Osteocyte (in vitro differentiated cells): ENCODE data around the gene DENND2A. TPM values are rescaled to one million over a fixed set of nuclear protein-coding genes. Genes with fewer than 3 reads are reported as not detected.

Experiments used
- DNase-seq: peaks from one replicate; pipeline ENCODE4 v3.0.0; 2021; ENCODE audit warnings: mixed read lengths; ENCODE audit not compliant: unreplicated experiment; ENCODE audit errors: extremely low spot score
- H3K27ac Mint-ChIP-seq: one replicate; pipeline ENCODE4 v1.8.0; 2021; ENCODE audit warnings: mild to moderate bottlenecking, mixed read lengths; ENCODE audit not compliant: unreplicated experiment
- H3K27me3 Mint-ChIP-seq: one replicate; pipeline ENCODE4 v1.8.0; 2021; ENCODE audit warnings: mixed read lengths; ENCODE audit not compliant: unreplicated experiment
- H3K36me3 Mint-ChIP-seq: one replicate; pipeline ENCODE4 v1.8.0; 2021; ENCODE audit warnings: mixed read lengths; ENCODE audit not compliant: unreplicated experiment
- H3K4me1 Mint-ChIP-seq: one replicate; pipeline ENCODE4 v1.8.0; 2021; ENCODE audit warnings: mixed read lengths; ENCODE audit not compliant: unreplicated experiment
- H3K4me3 Mint-ChIP-seq: one replicate; pipeline ENCODE4 v1.8.0; 2021; ENCODE audit warnings: mild to moderate bottlenecking, moderate library complexity, mixed read lengths; ENCODE audit not compliant: unreplicated experiment
- H3K9me3 Mint-ChIP-seq: one replicate; pipeline ENCODE4 v1.8.0; 2021; ENCODE audit warnings: mixed read lengths; ENCODE audit not compliant: unreplicated experiment
- total RNA-seq: library from RNA; stranded (reverse); gene quantifications from 2 replicates; pipeline ENCODE4 v1.2.1, GENCODE V29; 2021
- TF ChIP-seq, protein P1 (sequence below): fragments of 200-600 bp; sonication (generic); IDR thresholded peaks from 2 replicates; pipeline ENCODE4 v1.5.0; 2021; ENCODE audit warnings: antibody characterized with exemption, mild to moderate bottlenecking, moderate library complexity

The DENND2A gene
- total RNA-seq, 1 donor from 2014 or later, result 53.3 TPM

DNA sequence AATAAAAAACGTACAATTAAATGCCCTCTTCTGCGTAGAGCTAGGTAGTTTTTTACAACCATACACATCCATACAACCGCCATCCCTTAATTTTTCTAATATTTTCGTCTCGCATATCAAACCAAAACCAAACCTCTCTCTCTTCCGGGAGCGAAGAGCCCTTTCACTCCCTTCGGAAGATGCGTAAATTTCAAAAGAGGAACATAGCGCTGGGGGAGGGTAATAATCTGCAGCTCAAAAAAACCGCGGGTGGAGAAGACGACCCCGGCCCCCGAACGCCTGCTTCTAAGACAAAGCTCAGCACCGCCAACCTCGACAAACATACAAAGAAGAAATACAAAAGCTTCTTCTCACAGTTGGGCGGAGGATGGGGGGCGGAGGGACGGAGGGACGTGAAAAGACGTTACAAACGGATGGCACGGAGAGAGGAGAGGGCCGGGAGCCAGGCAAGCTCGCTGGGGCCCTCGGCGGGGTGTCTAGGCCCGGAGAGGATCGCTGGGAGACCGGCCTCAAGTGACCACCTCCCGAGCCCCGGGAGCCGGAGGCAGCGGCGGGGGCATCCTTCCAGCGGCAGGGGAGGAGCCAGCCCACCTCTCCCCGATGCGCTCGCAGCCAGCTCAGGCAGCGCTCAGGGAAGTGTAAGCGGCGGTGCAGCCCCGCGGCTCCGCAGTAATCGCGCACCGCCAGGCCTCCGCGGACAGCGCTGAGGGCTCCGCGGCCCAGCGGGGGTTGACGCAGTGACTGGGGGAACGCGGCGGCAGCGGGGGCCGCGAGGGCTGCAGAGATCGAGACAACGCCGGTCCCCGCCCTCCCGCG, 162.2 kb downstream of the DENND2A start:
- peaks cover 27% of the 10 kb centered on the region for H3K4me1 Mint-ChIP-seq
- TF ChIP-seq, protein P1, sequence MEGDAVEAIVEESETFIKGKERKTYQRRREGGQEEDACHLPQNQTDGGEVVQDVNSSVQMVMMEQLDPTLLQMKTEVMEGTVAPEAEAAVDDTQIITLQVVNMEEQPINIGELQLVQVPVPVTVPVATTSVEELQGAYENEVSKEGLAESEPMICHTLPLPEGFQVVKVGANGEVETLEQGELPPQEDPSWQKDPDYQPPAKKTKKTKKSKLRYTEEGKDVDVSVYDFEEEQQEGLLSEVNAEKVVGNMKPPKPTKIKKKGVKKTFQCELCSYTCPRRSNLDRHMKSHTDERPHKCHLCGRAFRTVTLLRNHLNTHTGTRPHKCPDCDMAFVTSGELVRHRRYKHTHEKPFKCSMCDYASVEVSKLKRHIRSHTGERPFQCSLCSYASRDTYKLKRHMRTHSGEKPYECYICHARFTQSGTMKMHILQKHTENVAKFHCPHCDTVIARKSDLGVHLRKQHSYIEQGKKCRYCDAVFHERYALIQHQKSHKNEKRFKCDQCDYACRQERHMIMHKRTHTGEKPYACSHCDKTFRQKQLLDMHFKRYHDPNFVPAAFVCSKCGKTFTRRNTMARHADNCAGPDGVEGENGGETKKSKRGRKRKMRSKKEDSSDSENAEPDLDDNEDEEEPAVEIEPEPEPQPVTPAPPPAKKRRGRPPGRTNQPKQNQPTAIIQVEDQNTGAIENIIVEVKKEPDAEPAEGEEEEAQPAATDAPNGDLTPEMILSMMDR, result no peak
- H3K36me3 Mint-ChIP-seq, result no peaks in the 10 kb centered on the region
- DNase-seq, result peak; percentile 86
- no peaks in the 10 kb centered on the region for H3K9me3 Mint-ChIP-seq
- peak overlapping the region; percentile 91 for H3K27ac Mint-ChIP-seq
- no peaks in the 10 kb centered on the region for H3K27me3 Mint-ChIP-seq
- H3K4me3 Mint-ChIP-seq, result peak overlapping the region; percentile 84

DNA sequence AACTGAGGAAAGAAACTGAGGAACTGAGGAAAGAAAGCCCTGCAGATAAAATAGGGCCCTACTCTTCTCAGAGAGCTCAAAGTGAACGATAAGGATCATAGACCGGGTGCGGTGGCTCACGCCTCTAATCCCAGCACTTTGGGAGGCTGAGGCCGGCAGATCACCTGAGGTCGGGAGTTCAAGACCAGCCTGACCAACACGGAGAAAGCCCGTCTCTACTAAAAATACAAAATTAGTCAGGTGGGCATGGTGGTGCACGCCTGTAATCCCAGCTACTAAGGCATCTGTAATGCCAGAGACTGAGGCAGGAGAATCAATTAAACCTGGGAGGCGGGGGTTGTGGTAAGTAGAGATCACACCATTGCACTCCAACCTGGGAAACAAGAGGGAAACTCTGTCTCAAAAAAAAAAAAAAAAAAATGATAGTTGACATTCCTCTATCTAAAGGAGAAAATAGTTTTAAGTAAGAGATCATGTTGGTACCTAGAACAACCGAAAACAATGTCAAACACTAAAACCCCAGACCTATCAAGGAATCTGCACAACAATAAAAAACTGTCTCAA, 163.8 kb downstream of the DENND2A start:
- Mint-ChIP-seq H3K27me3 (no peaks in the 10 kb centered on the region), H3K9me3 (no peaks in the 10 kb centered on the region), H3K4me3 (peak overlapping the region; percentile 84), H3K27ac (peak overlapping the region; percentile 91), H3K4me1 (peaks cover 28% of the 10 kb centered on the region), H3K36me3 (no peaks in the 10 kb centered on the region)
- no peak for DNase-seq
- TF ChIP-seq, protein P1, result no peak

DNA sequence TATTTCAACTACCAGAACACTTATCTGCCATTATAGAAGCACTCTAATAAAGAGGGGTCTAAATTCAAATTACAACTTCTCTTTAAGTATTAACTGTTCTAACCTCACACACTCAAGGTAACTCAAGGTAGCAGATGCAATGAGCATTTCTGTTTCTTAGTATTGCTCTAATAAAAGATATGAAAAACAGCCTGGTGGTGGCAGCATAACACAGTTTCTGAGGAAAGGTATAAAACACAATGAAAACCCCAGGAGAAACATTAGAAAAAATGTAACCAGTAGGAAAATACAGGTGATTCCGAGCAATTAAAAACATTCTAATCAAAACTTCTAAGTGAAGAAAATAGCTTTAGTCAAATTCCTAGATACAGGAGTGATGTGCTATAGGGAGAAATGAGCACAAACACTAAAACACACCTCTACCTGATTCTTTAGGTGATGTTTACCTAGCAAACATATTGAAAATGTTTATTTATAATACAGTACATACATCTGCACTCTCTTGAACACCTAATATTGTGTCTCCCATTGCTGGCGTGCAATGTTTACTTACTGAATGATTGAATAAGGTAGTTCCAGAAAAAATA, 164.8 kb downstream of the DENND2A start:
- DNase-seq, result no peak
- no peaks in the 10 kb centered on the region for H3K27me3 Mint-ChIP-seq
- TF ChIP-seq, protein P1, result peak; percentile 69
- H3K4me1 Mint-ChIP-seq, result peaks cover 30% of the 10 kb centered on the region
- no peaks in the 10 kb centered on the region for H3K9me3 Mint-ChIP-seq
- H3K36me3 Mint-ChIP-seq, result no peaks in the 10 kb centered on the region
- H3K4me3 Mint-ChIP-seq, result no peak overlapping the region
- H3K27ac Mint-ChIP-seq, result no peak overlapping the region

Other genes with a start within 250 kb of the DENND2A start
- 63.8 and 72.7 TPM in 2 replicates for gene SLC37A3, start 242.3 kb downstream of the DENND2A start, total RNA-seq
- gene RAB19, start 236.8 kb downstream of the DENND2A start, total RNA-seq, result not detected in 2 replicates
- gene MKRN1, start 161.3 kb downstream of the DENND2A start, total RNA-seq, result 97.8 and 111 TPM in 2 replicates
- gene ADCK2, start 32.1 kb upstream of the DENND2A start, total RNA-seq, result 25.7 and 26.1 TPM in 2 replicates
- gene NDUFB2, start 55.9 kb upstream of the DENND2A start, total RNA-seq, result 177 and 184 TPM in 2 replicates